Measurements from ENCODE around the gene IRX2. TPM values are rescaled to one million over a fixed set of nuclear protein-coding genes. Genes with fewer than 3 reads are reported as not detected.

Gene IRX2
- total RNA-seq, 1 donor from 2014 or later: 9.1 TPM

- peaks cover 4% of the 10 kb centered on the region for H3K27me3 Mint-ChIP-seq (ENCODE audit: low read depth)
- DNase-seq (ENCODE audit: low spot score): no peak
- peaks cover 6% of the 10 kb centered on the region for H3K36me3 Mint-ChIP-seq (ENCODE audit: low read depth)
- no peaks in the 10 kb centered on the region for H3K4me1 Mint-ChIP-seq (ENCODE audit: low read depth)
- H3K4me3 Mint-ChIP-seq (ENCODE audit: unreplicated experiment): no peak overlapping the region
- peaks cover 24% of the 10 kb centered on the region for H3K9me3 Mint-ChIP-seq (ENCODE audit: low read depth)
- no peak for TF ChIP-seq CTCF (IDR thresholded peaks at IDR 0.05)
- no peak overlapping the region for H3K27ac Mint-ChIP-seq (ENCODE audit: unreplicated experiment)
Measured at GRCh38 chr5:2782658-2783057, 31.2 kb upstream of the IRX2 start.

GRCh38 chr5:2780421-2781171 lies 29.1 kb upstream of the IRX2 start:
- no peak overlapping the region for H3K27ac Mint-ChIP-seq (ENCODE audit: unreplicated experiment)
- TF ChIP-seq CTCF (IDR thresholded peaks at IDR 0.05): no peak
- H3K4me1 Mint-ChIP-seq (ENCODE audit: low read depth): no peaks in the 10 kb centered on the region
- no peaks in the 10 kb centered on the region for H3K36me3 Mint-ChIP-seq (ENCODE audit: low read depth)
- peaks cover 6% of the 10 kb centered on the region for H3K27me3 Mint-ChIP-seq (ENCODE audit: low read depth)
- DNase-seq (ENCODE audit: low spot score): no peak
- no peak overlapping the region for H3K4me3 Mint-ChIP-seq (ENCODE audit: unreplicated experiment)
- H3K9me3 Mint-ChIP-seq (ENCODE audit: low read depth): peaks cover 14% of the 10 kb centered on the region

- Mint-ChIP-seq H3K27ac (ENCODE audit: unreplicated experiment) (no peak overlapping the region), H3K27me3 (ENCODE audit: low read depth) (peaks cover 10% of the 10 kb centered on the region), H3K4me1 (ENCODE audit: low read depth) (no peaks in the 10 kb centered on the region), H3K9me3 (ENCODE audit: low read depth) (peaks cover 5% of the 10 kb centered on the region), H3K36me3 (ENCODE audit: low read depth) (no peaks in the 10 kb centered on the region), H3K4me3 (ENCODE audit: unreplicated experiment) (no peak overlapping the region)
- DNase-seq (ENCODE audit: low spot score): no peak
- no peak for TF ChIP-seq CTCF (IDR thresholded peaks at IDR 0.05)
Measured at GRCh38 chr5:2779459-2779858, 28.0 kb upstream of the IRX2 start.

- Mint-ChIP-seq H3K36me3 (ENCODE audit: low read depth) (no peaks in the 10 kb centered on the region), H3K27me3 (ENCODE audit: low read depth) (peaks cover 20% of the 10 kb centered on the region), H3K9me3 (ENCODE audit: low read depth) (no peaks in the 10 kb centered on the region), H3K4me3 (ENCODE audit: unreplicated experiment) (no peak overlapping the region), H3K4me1 (ENCODE audit: low read depth) (no peaks in the 10 kb centered on the region), H3K27ac (ENCODE audit: unreplicated experiment) (no peak overlapping the region)
- DNase-seq (ENCODE audit: low spot score): no peak
- TF ChIP-seq CTCF (IDR thresholded peaks at IDR 0.05): no peak
Measured at GRCh38 chr5:2776337-2777302, 25.1 kb upstream of the IRX2 start.

- H3K27me3 Mint-ChIP-seq (ENCODE audit: low read depth): peaks cover 23% of the 10 kb centered on the region
Measured at GRCh38 chr5:2773327-2773726, 21.9 kb upstream of the IRX2 start.

More at GRCh38 chr5:2773327-2773726, 21.9 kb upstream of the IRX2 start:
- H3K4me3 Mint-ChIP-seq (ENCODE audit: unreplicated experiment): no peak overlapping the region
- DNase-seq (ENCODE audit: low spot score): no peak
- no peak for TF ChIP-seq CTCF (IDR thresholded peaks at IDR 0.05)
- H3K27ac Mint-ChIP-seq (ENCODE audit: unreplicated experiment): no peak overlapping the region
- H3K4me1 Mint-ChIP-seq (ENCODE audit: low read depth): no peaks in the 10 kb centered on the region
- H3K9me3 Mint-ChIP-seq (ENCODE audit: low read depth): no peaks in the 10 kb centered on the region
- no peaks in the 10 kb centered on the region for H3K36me3 Mint-ChIP-seq (ENCODE audit: low read depth)
